WTC11 (cell line): ENCODE data around the gene CRYGN. TPM values are rescaled to one million over a fixed set of nuclear protein-coding genes. Genes with fewer than 3 reads are reported as not detected.
A peak's percentile ranks its signal among the peaks of the same experiment; 100 is the strongest.

Experiments used
- ATAC-seq: fragments of 200-7000 bp; cut with Tn5 transposase; 2 replicates; pipeline ENCODE4 v1.10.0; 2021; ENCODE audit warnings: mild to moderate bottlenecking, moderate library complexity
- CTCF ChIA-PET: fragments of 300-600 bp; sonication (Branson Sonifier 250); formaldehyde crosslinking; loops from one replicate; lab custom pipeline; 2021; ENCODE audit warnings: antibody characterized with exemption; lab: Charles Lee
- POLR2A ChIA-PET: fragments of 350-600 bp; sonication (Branson Sonifier 250); formaldehyde crosslinking; loops from one replicate; lab custom pipeline; 2021; ENCODE audit warnings: antibody characterized with exemption; lab: Charles Lee
- DNase-seq: peaks from one replicate; pipeline ENCODE4 v3.0.0; 2021; ENCODE audit warnings: low spot score
- H3K27ac Mint-ChIP-seq: 2 replicates; pipeline ENCODE4 v1.8.0; 2021; ENCODE audit warnings: mixed read lengths
- H3K27me3 Mint-ChIP-seq: 2 replicates; pipeline ENCODE4 v1.8.0; 2021; ENCODE audit warnings: low read depth, mild to moderate bottlenecking, moderate library complexity, mixed read lengths
- H3K36me3 Mint-ChIP-seq: 2 replicates; pipeline ENCODE4 v1.8.0; 2021; ENCODE audit warnings: mixed read lengths
- H3K4me1 Mint-ChIP-seq: 2 replicates; pipeline ENCODE4 v1.8.0; 2022; ENCODE audit warnings: mixed read lengths
- H3K4me3 Mint-ChIP-seq: 2 replicates; pipeline ENCODE4 v1.8.0; 2021; ENCODE audit warnings: mild to moderate bottlenecking, moderate library complexity, mixed read lengths
- H3K9me3 Mint-ChIP-seq: 2 replicates; pipeline ENCODE4 v1.8.0; 2021; ENCODE audit warnings: mixed read lengths
- ATF1 ChIP-seq: sonication (generic); formaldehyde crosslinking; IDR thresholded peaks from 2 replicates; pipeline ENCODE4 v1.8.1; 2023; ENCODE audit warnings: mild to moderate bottlenecking, moderate library complexity, missing genetic modification reagents
- ATF2 ChIP-seq: sonication (generic); formaldehyde crosslinking; IDR thresholded peaks from 2 replicates; pipeline ENCODE4 v1.8.1; 2022; ENCODE audit warnings: low read depth, missing genetic modification reagents, borderline replicate concordance
- CBFB ChIP-seq: sonication (generic); formaldehyde crosslinking; IDR thresholded peaks from 2 replicates; pipeline ENCODE4 v1.8.1; 2022; ENCODE audit warnings: mild to moderate bottlenecking, low read depth, missing genetic modification reagents
- E2F5 ChIP-seq: sonication (generic); formaldehyde crosslinking; IDR thresholded peaks from 2 replicates; pipeline ENCODE4 v1.8.1; 2022; ENCODE audit warnings: mild to moderate bottlenecking, moderate library complexity, missing genetic modification reagents
- ESRRA ChIP-seq: sonication (generic); formaldehyde crosslinking; IDR thresholded peaks from 2 replicates; pipeline ENCODE4 v1.8.1; 2022; ENCODE audit warnings: mild to moderate bottlenecking, missing genetic modification reagents, borderline replicate concordance
- GABPB1 ChIP-seq: sonication (generic); formaldehyde crosslinking; IDR thresholded peaks from 2 replicates; pipeline ENCODE4 v1.8.1; 2023; ENCODE audit warnings: mild to moderate bottlenecking, missing genetic modification reagents
- GRHL2 ChIP-seq: fragments of 250-450 bp; sonication (Bioruptor Pico); IDR thresholded peaks from 2 replicates; pipeline ENCODE4 v1.8.0; 2022; ENCODE audit warnings: mild to moderate bottlenecking, moderate library complexity; ENCODE audit not compliant: insufficient replicate concordance, severe bottlenecking
- HMGA2 ChIP-seq: fragments of 250-450 bp; sonication (Bioruptor Pico); IDR thresholded peaks from 2 replicates; pipeline ENCODE4 v1.4.0; 2021; ENCODE audit warnings: mild to moderate bottlenecking, moderate library complexity
- JUN ChIP-seq: sonication (generic); formaldehyde crosslinking; IDR thresholded peaks from 2 replicates; pipeline ENCODE4 v1.8.0; 2023; ENCODE audit warnings: mild to moderate bottlenecking, missing genetic modification reagents
- KAT7 ChIP-seq: sonication (generic); formaldehyde crosslinking; IDR thresholded peaks from 2 replicates; pipeline ENCODE4 v1.8.1; 2023; ENCODE audit warnings: missing genetic modification reagents, mild to moderate bottlenecking, borderline replicate concordance
- NR2C2 ChIP-seq: sonication (generic); formaldehyde crosslinking; IDR thresholded peaks from 2 replicates; pipeline ENCODE4 v1.8.0; 2022; ENCODE audit warnings: mild to moderate bottlenecking, missing genetic modification reagents
- RORB ChIP-seq: fragments of 250-450 bp; sonication (Bioruptor Pico); IDR thresholded peaks from 2 replicates; pipeline ENCODE4 v1.9.0; 2021; ENCODE audit warnings: mild to moderate bottlenecking
- SMAD3 ChIP-seq: sonication (generic); formaldehyde crosslinking; IDR thresholded peaks from 2 replicates; pipeline ENCODE4 v1.8.0; 2022; ENCODE audit warnings: missing genetic modification reagents, mild to moderate bottlenecking, borderline replicate concordance
- ZNF121 ChIP-seq: sonication (generic); formaldehyde crosslinking; IDR thresholded peaks from 2 replicates; pipeline ENCODE4 v1.8.0; 2023; ENCODE audit warnings: missing genetic modification reagents
- ZNF232 ChIP-seq: sonication (generic); formaldehyde crosslinking; IDR thresholded peaks from 2 replicates; pipeline ENCODE4 v1.8.0; 2022; ENCODE audit warnings: mild to moderate bottlenecking, missing genetic modification reagents
- ZNF263 ChIP-seq: sonication (generic); formaldehyde crosslinking; IDR thresholded peaks from 2 replicates; pipeline ENCODE4 v1.8.1; 2022; ENCODE audit warnings: low read depth, mild to moderate bottlenecking, moderate library complexity, missing genetic modification reagents
- ZNF396 ChIP-seq: fragments of 250-450 bp; sonication (Bioruptor Pico); IDR thresholded peaks from 2 replicates; pipeline ENCODE4 v1.8.0; 2021; ENCODE audit warnings: mild to moderate bottlenecking, moderate library complexity, borderline replicate concordance
- ZNF423 ChIP-seq: fragments of 250-450 bp; sonication (Bioruptor Pico); IDR thresholded peaks from 2 replicates; pipeline ENCODE4 v2.1.2; 2022; ENCODE audit warnings: mild to moderate bottlenecking, moderate library complexity
- ZNF671 ChIP-seq: fragments of 250-450 bp; sonication (Bioruptor Pico); IDR thresholded peaks from 2 replicates; pipeline ENCODE4 v1.8.0; 2021; ENCODE audit warnings: mild to moderate bottlenecking
- total RNA-seq: library from RNA; stranded (reverse); gene quantifications from 3 replicates; pipeline ENCODE4 v1.2.3, GENCODE V29; 2021
- TF ChIP-seq, protein P1 (sequence below): sonication (generic); formaldehyde crosslinking; IDR thresholded peaks from 2 replicates; pipeline ENCODE4 v1.8.0; 2022; ENCODE audit warnings: mild to moderate bottlenecking, missing genetic modification reagents
- TF ChIP-seq, protein P2 (sequence below): sonication (generic); formaldehyde crosslinking; IDR thresholded peaks from 2 replicates; pipeline ENCODE4 v1.8.0; 2022; ENCODE audit warnings: mild to moderate bottlenecking, missing genetic modification reagents
- TF ChIP-seq, protein P3 (sequence below): sonication (generic); formaldehyde crosslinking; IDR thresholded peaks from 2 replicates; pipeline ENCODE4 v1.8.0; 2023; ENCODE audit warnings: mild to moderate bottlenecking, missing genetic modification reagents
- TF ChIP-seq, protein P4 (sequence below): sonication (generic); formaldehyde crosslinking; IDR thresholded peaks from 2 replicates; pipeline ENCODE4 v1.8.1; 2023; ENCODE audit warnings: mild to moderate bottlenecking, missing genetic modification reagents

Gene CRYGN
- total RNA-seq, 1 experiment from 2014 or later: 1.5 TPM

- POLR2A ChIA-PET: no interaction called here
- no peaks in the 10 kb centered on the region for H3K9me3 Mint-ChIP-seq
- no peak for TF ChIP-seq ATF1 (CRISPR knock-in tag)
- no peak for TF ChIP-seq KAT7 (CRISPR knock-in tag)
- no peak for TF ChIP-seq NR2C2 (CRISPR knock-in tag)
- TF ChIP-seq ZNF396 (CRISPR knock-in tag): no peak
- TF ChIP-seq ZNF232: no peak
- TF ChIP-seq E2F5 (CRISPR knock-in tag): no peak
- TF ChIP-seq GABPB1 (CRISPR knock-in tag): no peak
- TF ChIP-seq, protein P1, sequence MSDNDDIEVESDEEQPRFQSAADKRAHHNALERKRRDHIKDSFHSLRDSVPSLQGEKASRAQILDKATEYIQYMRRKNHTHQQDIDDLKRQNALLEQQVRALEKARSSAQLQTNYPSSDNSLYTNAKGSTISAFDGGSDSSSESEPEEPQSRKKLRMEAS (CRISPR knock-in tag): no peak
- no peak for TF ChIP-seq RORB
- no peaks in the 10 kb centered on the region for H3K27me3 Mint-ChIP-seq
- peaks cover 71% of the 10 kb centered on the region for H3K36me3 Mint-ChIP-seq
- no peak for DNase-seq
- no peak overlapping the region for H3K4me3 Mint-ChIP-seq
- H3K4me1 Mint-ChIP-seq: peaks cover 46% of the 10 kb centered on the region
- no peak for ATAC-seq
- peak overlapping the region; percentile 63; the same call in 1 of the 2 replicates for H3K27ac Mint-ChIP-seq
- CTCF ChIA-PET: no interaction called here
Measured at GRCh38 chr7:151483711-151483983, 43.7 kb upstream of the CRYGN start.

DNA sequence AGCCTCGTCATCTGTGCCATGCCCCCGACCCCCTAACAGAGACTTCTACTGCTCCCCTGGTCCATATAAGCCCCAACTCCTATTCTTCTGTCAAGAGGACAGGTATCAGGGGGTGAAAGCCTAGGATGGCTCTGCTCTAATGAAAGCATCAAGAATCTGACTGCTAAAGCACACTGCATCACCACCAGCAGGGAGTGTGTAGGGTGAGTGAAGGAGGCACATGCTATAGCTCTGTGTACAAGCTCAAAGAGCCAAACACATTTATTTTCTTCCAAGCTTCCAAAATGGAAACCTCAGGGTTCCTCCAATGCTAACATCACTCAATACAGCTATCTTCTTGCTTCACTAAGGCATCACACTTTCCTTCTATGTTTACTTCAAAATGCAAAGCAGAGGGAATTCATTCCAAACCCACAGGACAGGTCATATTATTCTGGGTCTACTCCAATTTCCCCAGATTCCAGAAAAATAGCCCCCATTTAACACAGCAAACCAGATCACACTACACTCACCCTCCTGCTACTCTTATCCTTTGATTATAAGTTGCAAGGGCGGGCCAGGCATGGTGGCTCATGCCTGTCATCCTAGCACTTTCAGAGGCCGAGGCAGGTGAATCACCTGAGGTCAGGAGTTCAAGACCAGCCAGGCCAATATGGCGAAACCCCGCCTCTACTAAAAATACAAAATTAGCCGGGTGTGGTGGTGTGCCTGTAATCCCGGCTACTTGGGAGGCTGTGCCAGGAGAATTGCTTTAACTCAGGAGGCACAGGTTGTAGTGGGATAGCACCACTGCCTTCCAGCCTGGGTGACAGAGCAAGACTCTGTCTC is 43.2 kb upstream of the CRYGN start:
- Mint-ChIP-seq H3K36me3 (peaks cover 65% of the 10 kb centered on the region), H3K27me3 (no peaks in the 10 kb centered on the region), H3K9me3 (no peaks in the 10 kb centered on the region), H3K27ac (peak overlapping the region; percentile 52), H3K4me1 (peaks cover 43% of the 10 kb centered on the region), H3K4me3 (no peak overlapping the region)
- POLR2A ChIA-PET: no interaction called here
- CTCF ChIA-PET: no interaction called here
- DNase-seq: no peak
- ATAC-seq: no peak
- TF ChIP-seq, protein P2, sequence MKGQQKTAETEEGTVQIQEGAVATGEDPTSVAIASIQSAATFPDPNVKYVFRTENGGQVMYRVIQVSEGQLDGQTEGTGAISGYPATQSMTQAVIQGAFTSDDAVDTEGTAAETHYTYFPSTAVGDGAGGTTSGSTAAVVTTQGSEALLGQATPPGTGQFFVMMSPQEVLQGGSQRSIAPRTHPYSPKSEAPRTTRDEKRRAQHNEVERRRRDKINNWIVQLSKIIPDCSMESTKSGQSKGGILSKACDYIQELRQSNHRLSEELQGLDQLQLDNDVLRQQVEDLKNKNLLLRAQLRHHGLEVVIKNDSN (CRISPR knock-in tag): no peak
- no peak for TF ChIP-seq ZNF423 (CRISPR knock-in tag)
- no peak for TF ChIP-seq HMGA2 (CRISPR knock-in tag)
- no peak for TF ChIP-seq SMAD3 (CRISPR knock-in tag)
- TF ChIP-seq GRHL2 (CRISPR knock-in tag): no peak
- no peak for TF ChIP-seq JUN (CRISPR knock-in tag)
- TF ChIP-seq CBFB (CRISPR knock-in tag): no peak
- TF ChIP-seq RORB: no peak
- TF ChIP-seq ZNF671: no peak
- TF ChIP-seq ZNF121 (CRISPR knock-in tag): no peak
- TF ChIP-seq, protein P3, sequence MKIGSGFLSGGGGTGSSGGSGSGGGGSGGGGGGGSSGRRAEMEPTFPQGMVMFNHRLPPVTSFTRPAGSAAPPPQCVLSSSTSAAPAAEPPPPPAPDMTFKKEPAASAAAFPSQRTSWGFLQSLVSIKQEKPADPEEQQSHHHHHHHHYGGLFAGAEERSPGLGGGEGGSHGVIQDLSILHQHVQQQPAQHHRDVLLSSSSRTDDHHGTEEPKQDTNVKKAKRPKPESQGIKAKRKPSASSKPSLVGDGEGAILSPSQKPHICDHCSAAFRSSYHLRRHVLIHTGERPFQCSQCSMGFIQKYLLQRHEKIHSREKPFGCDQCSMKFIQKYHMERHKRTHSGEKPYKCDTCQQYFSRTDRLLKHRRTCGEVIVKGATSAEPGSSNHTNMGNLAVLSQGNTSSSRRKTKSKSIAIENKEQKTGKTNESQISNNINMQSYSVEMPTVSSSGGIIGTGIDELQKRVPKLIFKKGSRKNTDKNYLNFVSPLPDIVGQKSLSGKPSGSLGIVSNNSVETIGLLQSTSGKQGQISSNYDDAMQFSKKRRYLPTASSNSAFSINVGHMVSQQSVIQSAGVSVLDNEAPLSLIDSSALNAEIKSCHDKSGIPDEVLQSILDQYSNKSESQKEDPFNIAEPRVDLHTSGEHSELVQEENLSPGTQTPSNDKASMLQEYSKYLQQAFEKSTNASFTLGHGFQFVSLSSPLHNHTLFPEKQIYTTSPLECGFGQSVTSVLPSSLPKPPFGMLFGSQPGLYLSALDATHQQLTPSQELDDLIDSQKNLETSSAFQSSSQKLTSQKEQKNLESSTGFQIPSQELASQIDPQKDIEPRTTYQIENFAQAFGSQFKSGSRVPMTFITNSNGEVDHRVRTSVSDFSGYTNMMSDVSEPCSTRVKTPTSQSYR (CRISPR knock-in tag): no peak
- TF ChIP-seq ATF2 (CRISPR knock-in tag): no peak
- TF ChIP-seq, protein P4, sequence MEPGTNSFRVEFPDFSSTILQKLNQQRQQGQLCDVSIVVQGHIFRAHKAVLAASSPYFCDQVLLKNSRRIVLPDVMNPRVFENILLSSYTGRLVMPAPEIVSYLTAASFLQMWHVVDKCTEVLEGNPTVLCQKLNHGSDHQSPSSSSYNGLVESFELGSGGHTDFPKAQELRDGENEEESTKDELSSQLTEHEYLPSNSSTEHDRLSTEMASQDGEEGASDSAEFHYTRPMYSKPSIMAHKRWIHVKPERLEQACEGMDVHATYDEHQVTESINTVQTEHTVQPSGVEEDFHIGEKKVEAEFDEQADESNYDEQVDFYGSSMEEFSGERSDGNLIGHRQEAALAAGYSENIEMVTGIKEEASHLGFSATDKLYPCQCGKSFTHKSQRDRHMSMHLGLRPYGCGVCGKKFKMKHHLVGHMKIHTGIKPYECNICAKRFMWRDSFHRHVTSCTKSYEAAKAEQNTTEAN (CRISPR knock-in tag): no peak
- no peak for TF ChIP-seq GABPB1 (CRISPR knock-in tag)
- no peak for TF ChIP-seq ESRRA (CRISPR knock-in tag)
- no peak for TF ChIP-seq ZNF232
- no peak for TF ChIP-seq ZNF263
